OCI-LY1 (cell line): ENCODE data around the gene TUBAL3.

ENCODE experiments used
- H2AFZ ChIP-seq: fragments of 200-600 bp; sonication (generic), shearing (Covaris generic); 2 replicates; pipeline ENCODE4 v1.6.0; 2014; ENCODE audit warnings: antibody characterized with exemption, mild to moderate bottlenecking, low read length
- H3F3A ChIP-seq: fragments of 200-600 bp; sonication (generic), shearing (Covaris generic); 2 replicates; pipeline ENCODE4 v1.6.0; 2014; ENCODE audit warnings: mild to moderate bottlenecking, antibody characterized with exemption, low read length, moderate library complexity; ENCODE audit not compliant: insufficient read depth
- H3K27ac ChIP-seq: fragments of 200-600 bp; sonication (generic); 2 replicates; pipeline ENCODE4 v1.5.1; 2014; ENCODE audit warnings: low read length, mixed run types, mild to moderate bottlenecking, low read depth; ENCODE audit not compliant: poor library complexity, severe bottlenecking
- H3K27me3 ChIP-seq: fragments of 200-600 bp; sonication (generic); 2 replicates; pipeline ENCODE4 v1.6.0; 2014; ENCODE audit warnings: antibody characterized with exemption, mild to moderate bottlenecking, low read length, moderate library complexity; ENCODE audit not compliant: insufficient read depth
- H3K36me3 ChIP-seq: fragments of 200-600 bp; sonication (generic); 2 replicates; pipeline ENCODE4 v1.6.1; 2014; ENCODE audit warnings: mild to moderate bottlenecking, antibody characterized with exemption, low read length, moderate library complexity, mixed read lengths; ENCODE audit not compliant: insufficient read depth
- H3K4me1 ChIP-seq: fragments of 200-600 bp; sonication (generic); 2 replicates; pipeline ENCODE4 v1.5.1; 2014; ENCODE audit warnings: mild to moderate bottlenecking, low read length, moderate library complexity; ENCODE audit not compliant: insufficient read depth, severe bottlenecking
- H3K4me2 ChIP-seq: fragments of 200-600 bp; sonication (generic), shearing (Covaris generic); 2 replicates; pipeline ENCODE4 v1.6.1; 2014; ENCODE audit warnings: low read length
- H3K4me3 ChIP-seq: fragments of 200-600 bp; sonication (generic); 2 replicates; pipeline ENCODE4 v1.5.1; 2014; ENCODE audit warnings: low read length, low read depth, mild to moderate bottlenecking, mixed read lengths; ENCODE audit not compliant: poor library complexity, severe bottlenecking
- H3K79me2 ChIP-seq: fragments of 200-600 bp; shearing (Covaris generic); 2 replicates; pipeline ENCODE4 v1.6.1; 2016; ENCODE audit warnings: mixed run types, low read length, mixed read lengths; ENCODE audit not compliant: insufficient read depth
- H3K9ac ChIP-seq: fragments of 200-600 bp; sonication (generic), shearing (Covaris generic); 2 replicates; pipeline ENCODE4 v1.6.1; 2014; ENCODE audit warnings: mild to moderate bottlenecking, low read length, mixed read lengths
- H3K9me2 ChIP-seq: fragments of 200-600 bp; sonication (generic), shearing (Covaris generic); 2 replicates; pipeline ENCODE4 v1.6.1; 2014; ENCODE audit warnings: low read depth, mild to moderate bottlenecking, low read length, mixed read lengths
- H3K9me3 ChIP-seq: fragments of 200-600 bp; shearing (Covaris generic); 2 replicates; pipeline ENCODE4 v1.6.1; 2014; ENCODE audit warnings: low read length, mixed read lengths
- H4K20me1 ChIP-seq: fragments of 200-600 bp; sonication (generic), shearing (Covaris generic); 2 replicates; pipeline ENCODE4 v1.6.0; 2016; ENCODE audit warnings: mild to moderate bottlenecking, low read length; ENCODE audit not compliant: insufficient read depth
- CTCF ChIP-seq: fragments of 200-600 bp; sonication (generic), shearing (Covaris generic); IDR thresholded peaks from 2 replicates; pipeline ENCODE4 v1.5.1; 2017; ENCODE audit warnings: mild to moderate bottlenecking, antibody characterized with exemption, low read length, moderate library complexity, mixed read lengths
- EZH2 ChIP-seq: fragments of 200-600 bp; sonication (generic), shearing (Covaris generic); IDR thresholded peaks from 2 replicates; pipeline ENCODE4 v1.8.0; 2017; ENCODE audit warnings: borderline replicate concordance, mixed run types, mild to moderate bottlenecking, antibody characterized with exemption, low read length, moderate library complexity, mixed read lengths

The TUBAL3 gene

GRCh38 chr10:5355594-5356301, 48.9 kb downstream of the TUBAL3 start:
- H3K79me2 ChIP-seq = no peaks in the 10 kb centered on the region
- no peaks in the 10 kb centered on the region for H3F3A ChIP-seq
- no peaks in the 10 kb centered on the region for H4K20me1 ChIP-seq
- H3K27ac ChIP-seq = no peak overlapping the region
- no peak overlapping the region for H2AFZ ChIP-seq
- no peaks in the 10 kb centered on the region for H3K9me3 ChIP-seq
- H3K27me3 ChIP-seq = no peaks in the 10 kb centered on the region
- no peak overlapping the region for H3K9ac ChIP-seq
- no peaks in the 10 kb centered on the region for H3K36me3 ChIP-seq
- no peak overlapping the region for H3K4me2 ChIP-seq
- no peaks in the 10 kb centered on the region for H3K4me1 ChIP-seq
- H3K4me3 ChIP-seq = no peak overlapping the region
- no peaks in the 10 kb centered on the region for H3K9me2 ChIP-seq
- TF ChIP-seq CTCF = no peak
- TF ChIP-seq EZH2 = no peak

GRCh38 chr10:5354068-5354467, 50.6 kb downstream of the TUBAL3 start:
- H3K27me3 ChIP-seq = no peaks in the 10 kb centered on the region
- no peaks in the 10 kb centered on the region for H3K79me2 ChIP-seq

GRCh38 chr10:5349362-5349761, 55.3 kb downstream of the TUBAL3 start:
- Histone ChIP-seq H3K4me2 (no peak overlapping the region), H3K9ac (no peak overlapping the region), H3K79me2 (no peaks in the 10 kb centered on the region), H3K9me3 (no peaks in the 10 kb centered on the region), H3K27me3 (no peaks in the 10 kb centered on the region), H3K27ac (no peak overlapping the region), H3K4me3 (no peak overlapping the region), H2AFZ (no peak overlapping the region), H3K4me1 (no peaks in the 10 kb centered on the region), H4K20me1 (no peaks in the 10 kb centered on the region), H3F3A (no peaks in the 10 kb centered on the region), H3K9me2 (no peaks in the 10 kb centered on the region), H3K36me3 (no peaks in the 10 kb centered on the region)
- TF ChIP-seq CTCF (no peak), EZH2 (no peak)

More at GRCh38 chr10:5354068-5354467, 50.6 kb downstream of the TUBAL3 start:
- TF ChIP-seq EZH2 (no peak), CTCF (no peak)
- H4K20me1 ChIP-seq = no peaks in the 10 kb centered on the region
- no peaks in the 10 kb centered on the region for H3K36me3 ChIP-seq
- H3K9ac ChIP-seq = no peak overlapping the region
- H3F3A ChIP-seq = no peaks in the 10 kb centered on the region
- no peak overlapping the region for H3K4me3 ChIP-seq
- no peaks in the 10 kb centered on the region for H3K9me2 ChIP-seq
- no peak overlapping the region for H3K4me2 ChIP-seq
- H2AFZ ChIP-seq = no peak overlapping the region
- H3K4me1 ChIP-seq = no peaks in the 10 kb centered on the region
- no peak overlapping the region for H3K27ac ChIP-seq
- H3K9me3 ChIP-seq = no peaks in the 10 kb centered on the region
